Stimulated activated CD8-positive, alpha-beta memory T cell treated with anti-CD3 and anti-CD28 coated beads, Interleukin-7, amount 100 ng/mL, for 4 hours (primary cell): ENCODE measurements around the gene VPS37C.

Experiments used
- DNase-seq, 2 donors: peaks; one replicate each; pipeline ENCODE4 v3.0.0-alpha.2; 2020; ENCODE audit warnings: low read depth in 2 of 2

Gene VPS37C

DNA sequence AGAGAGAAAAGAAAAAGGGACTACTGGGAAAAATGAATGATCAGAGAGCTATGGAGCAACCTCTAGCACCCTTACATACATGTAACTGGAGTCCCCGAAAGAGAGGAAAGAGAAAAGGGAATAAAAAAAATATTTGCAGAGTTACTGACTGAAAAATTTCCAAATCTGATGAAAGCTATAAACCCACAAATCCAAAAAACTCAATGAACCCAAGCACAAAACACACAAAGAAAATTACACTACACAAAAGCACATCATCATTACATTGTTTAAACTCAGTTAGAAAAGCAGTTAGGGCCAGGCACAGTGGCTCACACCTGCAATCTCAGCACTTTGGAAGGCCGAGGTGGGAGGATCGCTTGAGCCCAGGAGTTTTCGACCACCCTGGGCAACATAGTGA lies 6.7 kb downstream of the VPS37C start:
- no peak for DNase-seq

GRCh38 chr11:61153593-61154095 lies 7.6 kb downstream of the VPS37C start:
- no peak for DNase-seq

- no peak for DNase-seq
Observed at GRCh38 chr11:61152816-61153592, 8.2 kb downstream of the VPS37C start.

DNA sequence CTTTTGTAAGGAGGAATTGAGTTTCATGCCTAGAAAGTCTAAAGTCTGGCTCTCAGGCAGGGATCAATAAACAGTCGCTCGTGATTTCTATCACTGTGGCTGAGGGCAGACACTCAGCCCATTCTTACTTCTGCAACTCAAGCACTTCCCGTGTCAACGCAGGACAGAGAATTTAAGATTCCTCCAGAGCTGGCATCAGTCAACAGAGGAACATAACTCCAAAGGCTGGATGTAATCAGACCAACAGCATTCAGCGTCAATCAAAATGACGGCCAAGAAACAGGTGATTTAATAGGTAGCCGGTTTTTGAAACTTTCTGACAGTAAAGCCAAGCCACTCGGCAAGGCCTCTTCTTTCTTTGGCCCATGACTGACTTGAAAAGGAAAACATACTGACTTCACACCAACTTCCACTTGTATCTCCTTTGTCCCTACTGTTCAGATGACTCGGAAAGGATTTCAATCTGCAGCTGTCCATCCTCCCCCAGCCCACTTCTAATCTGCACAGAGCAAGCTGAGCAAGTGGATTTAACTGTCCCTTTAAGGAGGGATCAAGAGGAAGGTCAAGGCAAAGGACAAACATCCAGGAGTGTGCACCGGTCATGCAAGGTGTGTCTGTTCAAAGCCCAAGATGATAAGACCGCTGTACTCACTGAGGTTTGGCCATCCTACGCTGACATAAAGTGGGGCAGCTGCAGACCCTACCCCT lies 9.5 kb downstream of the VPS37C start:
- no peak for DNase-seq

- no peak for DNase-seq
Observed at GRCh38 chr11:61150706-61151544, 10.3 kb downstream of the VPS37C start.

GRCh38 chr11:61149624-61150615 lies 11.3 kb downstream of the VPS37C start:
- no peak for DNase-seq

- DNase-seq = no peak
Observed at GRCh38 chr11:61147791-61148620, 13.2 kb downstream of the VPS37C start.

DNA sequence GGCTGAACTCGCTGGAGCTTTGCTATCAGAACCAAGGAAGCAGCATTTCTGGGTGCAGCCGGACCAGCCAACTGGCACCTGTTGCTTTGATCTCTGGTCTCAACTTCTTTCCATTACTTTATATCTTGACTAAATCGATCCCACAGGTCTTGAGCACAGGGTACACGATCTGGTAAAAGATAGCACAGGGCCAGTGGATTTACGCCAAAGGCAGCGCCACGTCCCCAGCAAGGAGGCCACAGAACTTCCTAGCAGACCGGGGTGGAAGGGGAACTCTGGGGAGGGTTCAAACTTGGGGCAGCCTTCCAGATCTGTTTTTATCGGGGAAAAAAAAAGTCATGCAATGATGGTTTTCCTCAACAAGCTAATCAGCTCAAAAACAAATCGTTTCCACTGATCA lies 14.0 kb downstream of the VPS37C start:
- DNase-seq = no peak

DNA sequence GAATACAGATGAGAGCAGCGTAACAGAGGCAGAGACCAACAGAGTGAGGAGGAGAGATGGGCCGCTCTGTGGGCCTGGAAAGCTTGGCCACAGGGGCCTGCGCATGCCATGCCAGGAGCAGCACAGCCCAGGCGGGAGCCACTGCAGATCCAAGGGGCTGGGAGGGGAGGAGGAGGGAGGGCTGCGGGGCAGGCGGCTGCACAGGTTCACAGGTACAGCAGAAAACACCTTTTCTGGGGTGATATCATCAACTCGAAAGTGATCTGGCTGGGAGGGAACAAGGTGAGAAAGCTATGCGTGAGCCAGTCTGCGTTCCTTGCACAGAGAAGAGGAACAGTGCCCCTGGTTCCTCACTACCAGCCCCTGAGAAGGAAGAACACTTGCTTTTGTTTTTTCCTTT lies 14.8 kb downstream of the VPS37C start:
- DNase-seq = no peak

GRCh38 chr11:61145228-61146005 lies 15.8 kb downstream of the VPS37C start:
- DNase-seq = no peak

- DNase-seq = no peak
Observed at GRCh38 chr11:61144511-61145179, 16.6 kb downstream of the VPS37C start.

- DNase-seq = no peak
Observed at GRCh38 chr11:61142424-61142823, 18.8 kb downstream of the VPS37C start.

DNA sequence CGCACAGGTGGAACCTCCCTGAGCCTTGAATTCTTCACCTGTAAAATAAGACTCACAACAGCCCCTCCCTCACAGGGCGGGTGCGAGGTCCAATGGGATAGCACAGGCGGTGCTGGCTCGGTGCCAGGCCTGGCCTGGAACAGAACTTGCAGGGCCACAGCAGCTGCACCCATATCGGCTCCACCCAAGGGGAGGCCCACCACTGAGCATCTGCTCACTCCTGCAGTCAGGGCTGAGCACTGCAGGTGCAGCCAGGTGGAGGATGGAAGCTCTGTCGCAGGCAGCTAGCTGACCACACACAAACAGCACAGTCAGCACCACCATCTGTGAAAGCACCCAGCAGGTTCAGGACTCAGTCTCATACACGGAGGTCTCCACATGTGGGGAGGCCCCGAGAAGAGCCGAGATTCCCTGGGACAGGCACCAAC lies 19.6 kb downstream of the VPS37C start:
- DNase-seq = no peak

DNA sequence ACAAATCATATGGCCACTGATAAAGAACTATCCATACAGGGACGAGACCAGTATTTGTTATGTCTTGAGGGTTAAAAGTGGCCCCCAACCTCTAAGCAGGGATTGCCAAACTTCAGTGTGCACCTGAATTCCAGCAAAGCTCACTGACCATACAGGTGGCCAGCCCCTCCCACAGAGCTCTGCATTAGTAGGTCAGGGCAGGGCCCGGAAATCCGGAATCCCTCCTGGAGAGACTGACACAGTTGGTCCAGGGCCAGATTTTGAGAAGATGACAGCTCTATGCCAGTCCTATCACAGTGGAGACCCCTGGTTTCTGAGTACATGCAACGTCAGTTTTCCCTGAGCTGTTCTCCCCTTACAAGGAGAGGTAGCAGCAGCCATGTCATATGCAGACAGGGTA lies 20.8 kb downstream of the VPS37C start:
- no peak for DNase-seq

GRCh38 chr11:61139387-61139786 lies 21.8 kb downstream of the VPS37C start:
- DNase-seq = no peak

GRCh38 chr11:61138935-61139334 lies 22.3 kb downstream of the VPS37C start:
- no peak for DNase-seq

DNA sequence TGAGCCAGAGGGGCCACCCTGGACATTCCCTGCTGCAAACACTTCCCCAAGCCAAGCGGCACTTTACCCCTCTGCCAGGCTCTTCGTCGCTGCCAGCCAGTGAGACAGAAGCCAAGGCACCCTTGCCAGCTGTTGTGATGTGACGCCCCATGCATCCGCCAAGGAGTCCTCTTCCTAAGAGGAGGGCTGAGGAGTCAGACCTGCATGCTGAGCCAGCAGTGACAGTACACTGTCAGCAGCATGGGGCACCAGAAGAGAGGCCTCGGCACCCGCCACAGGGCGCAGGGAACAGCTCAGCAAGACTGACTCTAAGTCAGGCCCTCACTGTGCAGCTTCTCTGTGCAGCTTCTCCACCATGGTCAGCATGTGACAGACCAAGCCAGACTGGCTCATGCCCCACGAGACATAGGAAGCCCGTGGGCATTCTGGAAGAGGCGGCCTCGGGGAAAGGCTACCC lies 26.4 kb downstream of the VPS37C start:
- no peak for DNase-seq

GRCh38 chr11:61133956-61134662 lies 27.1 kb downstream of the VPS37C start:
- no peak for DNase-seq
